Activated CD4-positive, alpha-beta memory T cell treated with anti-CD3 and anti-CD28 coated beads, Interleukin-2, amount 10 ng/mL, durations not matched to agents 7 days and 5 days (primary cell): ENCODE data around the gene WTIP. TPM values are rescaled to one million over a fixed set of nuclear protein-coding genes. Genes with fewer than 3 reads are reported as not detected.

Experiments
- total RNA-seq, 2 experiments: library from RNA; stranded (reverse); gene quantifications; one replicate each; pipeline ENCODE4 v1.2.3, GENCODE V29; 2021

The WTIP gene
- total RNA-seq, 2 experiments from 2014 or later: 0.55 to 0.85 TPM

Other genes starting within 250 kb of the WTIP start
- gene GARRE1, start 227.2 kb upstream of the WTIP start, total RNA-seq: 10 to 100 TPM; 14.3 to 14.4 TPM
- 100 to 1,000 TPM; 658 to 662 TPM for gene GPI, start 116.6 kb upstream of the WTIP start, total RNA-seq
- gene PDCD2L, start 77.4 kb upstream of the WTIP start, total RNA-seq: 1 to 10 TPM; 8.0 to 9.7 TPM
- gene UBA2, start 53.4 kb upstream of the WTIP start, total RNA-seq: 100 to 1,000 TPM; 109 to 122 TPM
- under 1 TPM; 0.40 to 0.58 TPM for gene SCGB2B2, start 195.4 kb downstream of the WTIP start, total RNA-seq
- gene ZNF302, start 195.9 kb downstream of the WTIP start, total RNA-seq: 10 to 100 TPM; 18.4 to 20.3 TPM